Fibroblast of lung (primary cell): ENCODE data around the gene CDH10.

Experiments
- CTCF ChIP-seq, 2 donors: IDR thresholded peaks in 1 of 2; conservative IDR thresholded peaks in 1 of 2; 1 replicate in 1 of 2; 2 replicates in 1 of 2; pipeline ENCODE4 v1.5.1; 2011 to 2012; ENCODE audit warnings: low read length in 2 of 2, control low read depth in 1 of 2, inconsistent platforms in 1 of 2, low read depth in 1 of 2, mild to moderate bottlenecking in 1 of 2
- EZH2 ChIP-seq: IDR thresholded peaks from 2 replicates; pipeline ENCODE4 v1.5.1; 2012; ENCODE audit warnings: low read length, control low read depth, mild to moderate bottlenecking; ENCODE audit errors: missing control alignments

DNA sequence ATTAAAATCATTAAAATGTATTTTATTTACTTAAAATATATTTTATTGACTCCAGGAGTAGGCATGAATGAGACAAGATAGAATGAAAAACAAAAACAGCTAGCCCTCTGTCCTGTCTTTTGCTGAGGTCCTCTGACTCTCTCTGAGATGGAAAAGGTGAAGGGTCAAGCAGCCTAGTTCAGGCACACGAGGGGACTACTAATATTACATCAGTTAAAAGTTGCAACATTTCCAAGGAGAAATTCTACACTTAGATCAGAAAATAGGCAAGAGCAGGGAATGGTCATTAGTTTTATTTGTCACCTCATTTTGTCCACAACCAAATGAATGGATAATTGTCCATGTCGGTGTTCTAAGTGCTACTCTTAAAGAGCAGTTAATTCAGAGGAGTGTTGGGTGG, 148.5 kb downstream of the CDH10 start:
- TF ChIP-seq CTCF (conservative IDR thresholded peaks at IDR 0.05 in 1 of 2, IDR thresholded peaks at IDR 0.05 in 1 of 2; ENCODE audit: low read depth in 1 of 2, low read length in 2 of 2) = no peak
- TF ChIP-seq EZH2 = no peak
